22Rv1 (cell line): Measurements from ENCODE around the gene ALG9.
"Not testable (repeated sequence)": the region's sequence is repeated elsewhere in the genome, so short reads cannot be mapped to it uniquely, and the experiment has no call there.

Experiments used
- H3K27ac ChIP-seq: fragments of 450-650 bp; 2 replicates; pipeline ENCODE4 v1.5.1; 2017
- ZFX ChIP-seq: fragments of 450-650 bp; IDR thresholded peaks from 2 replicates; pipeline ENCODE4 v1.6.1; 2017; ENCODE audit warnings: antibody characterized with exemption, borderline replicate concordance
- TF ChIP-seq, protein P1 (sequence below): fragments of 450-650 bp; IDR thresholded peaks from 2 replicates; pipeline ENCODE4 v1.5.1; 2017; ENCODE audit warnings: mild to moderate bottlenecking

The ALG9 gene

DNA sequence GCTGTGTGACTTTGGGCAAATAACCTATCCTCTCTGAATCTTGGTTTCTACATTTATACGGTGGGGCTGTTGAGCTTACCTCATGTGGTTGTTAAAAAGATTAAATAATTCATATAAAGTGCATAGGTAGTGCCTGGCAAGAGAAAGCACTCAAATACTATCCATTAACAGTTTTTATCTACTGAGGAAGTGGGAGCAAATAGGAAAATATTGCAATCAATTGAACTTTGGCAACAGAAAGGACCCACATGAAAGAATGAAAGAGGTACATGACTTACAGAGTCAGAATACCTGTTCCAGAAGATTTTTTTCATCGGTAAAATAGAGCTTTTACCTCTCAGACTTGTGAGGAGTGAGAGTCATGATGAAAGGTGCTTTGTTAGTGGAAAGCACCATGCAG, 98.8 kb downstream of the ALG9 start:
- no peak overlapping the region for H3K27ac ChIP-seq
- no peak for TF ChIP-seq ZFX
- TF ChIP-seq, protein P1, sequence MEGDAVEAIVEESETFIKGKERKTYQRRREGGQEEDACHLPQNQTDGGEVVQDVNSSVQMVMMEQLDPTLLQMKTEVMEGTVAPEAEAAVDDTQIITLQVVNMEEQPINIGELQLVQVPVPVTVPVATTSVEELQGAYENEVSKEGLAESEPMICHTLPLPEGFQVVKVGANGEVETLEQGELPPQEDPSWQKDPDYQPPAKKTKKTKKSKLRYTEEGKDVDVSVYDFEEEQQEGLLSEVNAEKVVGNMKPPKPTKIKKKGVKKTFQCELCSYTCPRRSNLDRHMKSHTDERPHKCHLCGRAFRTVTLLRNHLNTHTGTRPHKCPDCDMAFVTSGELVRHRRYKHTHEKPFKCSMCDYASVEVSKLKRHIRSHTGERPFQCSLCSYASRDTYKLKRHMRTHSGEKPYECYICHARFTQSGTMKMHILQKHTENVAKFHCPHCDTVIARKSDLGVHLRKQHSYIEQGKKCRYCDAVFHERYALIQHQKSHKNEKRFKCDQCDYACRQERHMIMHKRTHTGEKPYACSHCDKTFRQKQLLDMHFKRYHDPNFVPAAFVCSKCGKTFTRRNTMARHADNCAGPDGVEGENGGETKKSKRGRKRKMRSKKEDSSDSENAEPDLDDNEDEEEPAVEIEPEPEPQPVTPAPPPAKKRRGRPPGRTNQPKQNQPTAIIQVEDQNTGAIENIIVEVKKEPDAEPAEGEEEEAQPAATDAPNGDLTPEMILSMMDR: no peak

DNA sequence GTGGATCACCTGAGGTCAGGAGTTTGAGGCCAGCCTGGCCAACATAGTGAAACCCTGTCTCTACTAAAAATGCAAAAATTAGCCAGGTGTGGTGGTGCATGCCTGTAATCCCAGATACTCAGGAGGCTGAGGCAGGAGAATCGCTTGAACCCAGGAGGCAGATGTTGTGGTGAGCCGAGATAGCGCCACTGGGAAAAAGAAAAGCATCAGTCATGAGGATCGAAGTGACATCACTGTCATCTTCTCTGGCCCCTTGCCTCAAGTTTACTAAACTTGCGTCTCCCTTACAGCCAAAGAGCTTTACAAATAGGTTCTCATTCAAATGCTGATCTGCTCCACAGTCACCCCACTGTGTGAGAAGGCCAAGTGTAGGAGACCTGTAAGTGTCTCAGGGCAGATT, 100.2 kb downstream of the ALG9 start:
- H3K27ac ChIP-seq: not testable (repeated sequence)

- no peak for TF ChIP-seq ZFX
- TF ChIP-seq, protein P1: no peak
- H3K27ac ChIP-seq: no peak overlapping the region
These were observed 100.7 kb downstream of the ALG9 start for GRCh38 chr11:111770581-111771134.

DNA sequence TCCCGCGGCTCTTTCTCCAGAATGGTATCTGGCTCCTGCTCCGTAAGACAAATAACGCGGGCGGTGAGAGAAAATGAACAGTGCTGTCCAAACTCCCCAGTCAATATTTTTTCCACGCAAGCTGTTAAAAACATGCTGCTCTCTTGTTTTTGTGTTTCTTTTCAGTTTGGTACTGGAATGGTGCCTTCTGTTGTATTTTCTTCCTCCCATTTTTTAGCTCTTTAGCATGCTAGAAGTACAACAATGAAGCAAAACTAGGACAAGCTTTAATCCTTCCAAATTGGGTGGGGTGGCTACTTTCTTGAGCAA, 104.6 kb downstream of the ALG9 start:
- no peak for TF ChIP-seq ZFX
- peak overlapping the region; percentile 87 for H3K27ac ChIP-seq

- peak within 1 kb of the TSS; percentile 87 for H3K27ac ChIP-seq
- TF ChIP-seq, protein P1: no peak
- no peak for TF ChIP-seq ZFX
These were observed 105.2 kb downstream of the ALG9 start, which contains the start of gene PPP2R1B for GRCh38 chr11:111765984-111766833. Gene PPP2R1B (minus strand): TSS chr11:111766389. CDS start chr11:111766361, 28 bp downstream.

DNA sequence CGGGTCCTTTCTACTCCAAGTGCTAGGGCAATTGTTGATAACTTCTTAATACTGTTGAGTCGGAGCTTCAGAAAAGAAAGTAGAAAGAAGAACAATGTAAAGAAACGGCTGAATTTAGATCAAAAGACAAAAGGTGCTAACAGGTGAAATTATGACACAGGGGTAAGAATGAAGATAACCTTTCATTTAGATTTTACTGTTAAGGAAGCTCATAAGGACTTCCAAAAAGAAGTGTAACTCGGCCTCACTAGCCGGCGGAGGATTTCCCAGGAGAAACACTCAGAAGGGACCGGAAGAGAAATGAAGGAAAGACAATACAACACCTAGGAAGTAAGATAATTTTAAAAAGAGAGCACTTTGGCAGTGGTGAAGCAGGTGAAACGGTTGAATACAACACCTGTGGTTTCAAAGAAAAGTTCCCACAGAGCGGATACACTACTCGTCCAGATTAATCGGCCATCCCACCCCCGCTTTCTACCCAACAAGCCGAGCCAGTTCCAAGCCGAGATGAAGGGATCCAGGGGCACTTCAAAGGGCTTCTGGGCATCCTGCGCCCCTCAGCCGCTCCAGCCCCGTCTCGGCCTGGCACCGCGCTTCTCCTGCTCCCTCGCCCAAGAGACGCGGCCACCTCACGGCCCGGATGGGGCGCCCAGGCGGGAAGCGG, 105.9 kb downstream of the ALG9 start:
- H3K27ac ChIP-seq: peak overlapping the region; percentile 87

DNA sequence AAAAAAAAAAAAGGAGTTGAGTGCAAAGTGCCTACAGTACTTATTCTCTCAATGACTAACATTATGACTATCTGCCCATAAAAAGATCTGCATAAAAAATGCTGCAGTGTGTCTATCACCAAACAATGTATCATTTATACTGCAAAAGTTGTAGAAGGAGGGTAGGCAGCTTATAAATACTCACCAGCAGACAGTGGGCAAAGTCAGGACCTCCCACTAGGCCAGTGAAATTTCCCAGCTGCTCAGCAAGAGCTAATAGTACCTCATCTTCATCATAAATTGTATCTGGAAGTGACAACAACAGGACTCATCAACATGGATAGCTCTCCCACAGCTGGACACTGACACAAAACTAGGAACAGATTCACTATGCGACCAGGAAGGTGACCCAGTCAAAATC, 106.8 kb downstream of the ALG9 start:
- no peak for TF ChIP-seq ZFX
- TF ChIP-seq, protein P1: no peak
- H3K27ac ChIP-seq: no peak overlapping the region

More for the DNA sequence above, 105.9 kb downstream of the ALG9 start:
- TF ChIP-seq ZFX: no peak
- TF ChIP-seq, protein P1: no peak

DNA sequence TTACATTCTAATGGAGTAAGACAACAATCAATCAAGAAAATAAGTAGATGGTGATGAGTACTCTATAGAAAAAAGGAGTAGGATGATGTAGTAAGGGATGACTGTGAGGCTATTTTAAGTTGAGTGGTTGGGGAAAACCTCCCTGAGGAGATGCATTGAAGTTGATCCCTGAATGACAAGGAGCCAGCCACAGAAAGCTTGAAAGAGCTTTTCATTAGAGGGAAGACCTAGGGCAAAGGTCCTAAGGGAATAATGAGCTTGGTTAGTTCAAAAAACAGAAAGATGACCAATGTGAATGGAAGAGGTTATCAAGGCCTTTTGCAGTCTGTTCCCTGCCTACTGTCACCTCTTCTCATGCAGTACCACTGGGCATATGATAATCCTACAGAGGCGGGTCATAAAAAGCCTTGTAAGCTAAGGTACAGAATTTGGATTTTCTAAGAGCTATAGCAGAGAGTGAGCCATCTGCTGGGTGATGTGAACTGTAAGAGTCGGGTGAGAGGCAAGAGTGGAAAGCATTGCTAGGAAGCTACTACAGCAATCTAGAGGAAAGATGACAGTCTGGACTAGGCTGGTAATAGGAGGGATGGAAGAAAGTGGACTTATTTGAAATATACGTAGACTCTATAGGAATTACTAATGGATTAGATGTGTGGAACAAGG, 108.3 kb downstream of the ALG9 start:
- H3K27ac ChIP-seq: no peak overlapping the region
- TF ChIP-seq ZFX: no peak
